WI38 (cell line): Measurements from ENCODE around the gene BAZ2B.

Source experiments
- H3K4me3 ChIP-seq: 2 replicates; pipeline ENCODE4 v1.5.1; 2011; ENCODE audit warnings: low read depth, mild to moderate bottlenecking, control low read depth, low read length
- CTCF ChIP-seq: IDR thresholded peaks from 2 replicates; pipeline ENCODE4 v1.5.1; 2012; ENCODE audit warnings: low read depth, mild to moderate bottlenecking, control low read depth, low read length

Gene BAZ2B

GRCh38 chr2:159399716-159400415 lies 216.5 kb downstream of the BAZ2B start:
- no peak overlapping the region for H3K4me3 ChIP-seq

DNA sequence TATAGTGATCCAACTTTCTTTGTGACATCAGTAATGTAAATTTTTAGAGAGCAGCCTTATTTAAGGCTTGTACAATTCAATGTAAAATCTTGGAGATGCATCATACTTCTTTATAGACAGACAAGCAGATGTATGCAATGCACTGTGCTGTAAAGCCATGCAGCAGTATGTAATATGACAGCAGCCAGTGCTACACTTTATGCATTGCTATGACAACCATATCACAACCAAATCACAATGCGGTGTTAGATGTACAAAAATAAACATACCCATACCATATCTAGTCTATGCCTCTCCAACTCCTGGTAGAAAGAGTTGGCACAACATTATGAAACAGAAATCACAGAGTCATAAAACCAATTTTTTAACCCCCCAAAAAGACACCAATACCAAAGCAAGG lies 219.5 kb downstream of the BAZ2B start:
- H3K4me3 ChIP-seq = no peak overlapping the region
- TF ChIP-seq CTCF = no peak

More at GRCh38 chr2:159399716-159400415, 216.5 kb downstream of the BAZ2B start:
- no peak for TF ChIP-seq CTCF

- no peak overlapping the region for H3K4me3 ChIP-seq
- TF ChIP-seq CTCF = no peak
Measured at GRCh38 chr2:159382447-159383028, 233.8 kb downstream of the BAZ2B start.

DNA sequence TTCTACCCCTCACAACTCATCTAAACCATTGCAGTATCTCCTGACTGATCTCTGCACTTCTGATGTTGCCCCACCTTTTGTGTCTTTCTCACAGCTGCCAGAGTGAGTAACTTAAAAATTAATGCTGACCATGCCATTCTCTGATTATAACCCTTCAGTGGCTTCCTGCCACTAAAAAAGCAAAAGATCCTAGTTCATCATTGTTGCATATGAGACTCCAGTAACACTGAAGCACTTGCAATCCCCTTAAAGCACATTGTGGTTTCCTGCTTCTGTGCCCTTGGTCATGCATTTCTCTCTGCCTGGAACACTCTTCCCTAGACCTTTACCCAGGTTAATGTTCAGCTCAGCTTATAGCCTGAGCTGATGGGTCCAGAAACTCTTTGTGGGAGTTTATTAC lies 234.8 kb downstream of the BAZ2B start:
- no peak overlapping the region for H3K4me3 ChIP-seq
- no peak for TF ChIP-seq CTCF

DNA sequence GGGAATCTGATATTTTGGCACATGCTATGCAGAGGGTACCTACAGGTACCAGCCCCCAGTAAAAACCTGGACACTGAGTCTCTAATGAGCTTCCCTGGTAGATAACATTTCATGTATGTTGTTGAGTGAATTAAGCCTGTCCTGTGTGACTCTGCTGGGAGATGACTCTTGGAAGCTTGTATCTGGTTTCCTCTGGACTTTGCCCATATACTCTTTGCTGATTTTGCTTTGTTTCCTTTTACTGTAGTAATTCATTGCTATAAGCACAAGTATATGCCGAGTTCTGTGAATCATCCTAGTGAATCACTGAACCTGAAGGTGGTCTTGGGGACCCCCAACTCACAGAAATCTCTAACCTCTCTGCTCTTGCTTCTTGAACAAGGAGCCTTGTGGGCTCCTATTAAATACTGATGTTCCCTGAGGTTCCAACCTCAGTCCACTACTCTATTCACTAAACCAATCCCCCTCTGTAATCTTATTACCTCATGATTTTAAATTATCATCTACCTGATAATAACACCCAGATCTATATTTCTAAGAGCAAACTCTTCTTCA lies 235.6 kb downstream of the BAZ2B start:
- no peak overlapping the region for H3K4me3 ChIP-seq
- no peak for TF ChIP-seq CTCF

DNA sequence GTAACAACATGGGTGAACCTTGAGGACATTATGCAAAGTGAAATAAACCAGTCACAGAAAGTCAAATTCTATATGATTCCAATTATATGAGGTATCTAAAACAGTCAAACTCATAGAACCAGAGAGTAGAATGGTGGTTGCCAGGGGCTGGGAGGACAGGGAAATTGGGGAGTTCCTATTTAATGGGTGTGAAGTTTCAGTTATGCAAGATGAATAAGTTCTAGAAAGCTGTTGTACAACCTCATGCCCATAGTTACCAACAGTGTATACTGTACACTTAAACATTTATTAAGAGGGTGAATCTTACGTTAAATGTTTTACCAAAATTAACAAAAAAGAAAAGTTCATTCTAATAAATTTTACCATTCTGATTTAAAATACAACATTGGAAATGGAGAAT lies 237.2 kb downstream of the BAZ2B start:
- no peak for TF ChIP-seq CTCF
- no peak overlapping the region for H3K4me3 ChIP-seq

GRCh38 chr2:159375241-159375640 lies 241.1 kb downstream of the BAZ2B start:
- no peak for TF ChIP-seq CTCF
- no peak overlapping the region for H3K4me3 ChIP-seq
